ENCODE data around the gene SLC13A3.

The SLC13A3 gene

DNA sequence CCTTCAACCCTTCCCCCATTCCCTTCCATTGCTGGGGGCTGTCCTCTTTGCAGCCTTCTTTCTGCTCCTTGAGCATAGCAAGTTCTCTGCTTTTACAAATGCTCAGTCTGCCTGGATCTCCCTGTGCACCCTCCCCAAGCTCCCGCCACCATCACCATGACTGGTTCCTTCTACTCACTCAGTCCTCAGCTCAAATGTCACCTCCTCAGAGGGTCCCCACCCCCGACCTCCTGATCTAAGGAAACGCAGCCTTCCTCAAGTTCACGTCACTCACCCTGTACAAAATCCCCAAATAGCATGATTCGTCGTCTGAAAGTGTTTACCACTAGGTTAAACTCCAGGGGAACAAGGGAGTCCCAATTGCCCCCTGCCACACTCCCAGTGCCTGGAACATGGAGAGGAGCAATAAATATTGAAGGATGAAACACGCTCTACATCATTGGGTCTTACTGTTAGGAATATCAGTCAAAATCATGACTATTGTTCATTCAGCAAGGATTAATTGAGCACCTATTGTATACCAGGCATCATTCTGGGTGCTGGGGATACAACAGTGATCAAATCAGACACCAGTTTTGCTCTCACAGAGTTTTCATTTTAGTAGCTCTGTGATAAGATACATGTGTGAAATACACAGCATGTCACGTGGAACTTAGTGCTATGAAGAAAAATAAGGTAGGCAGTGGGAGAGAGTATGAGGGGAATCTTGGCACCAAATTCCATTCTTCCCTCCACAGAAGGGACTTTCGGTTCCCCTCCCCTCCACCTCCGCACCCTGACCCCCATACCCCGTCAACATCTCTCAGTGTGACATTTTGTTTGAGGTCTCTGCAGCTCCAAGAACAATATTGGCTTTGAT, 22.4 kb upstream of the SLC13A3 start:
- H3K4me3 ChIP-seq (replicated peaks; ENCODE audit: low read depth, low read length), result no peak overlapping the region
- TF ChIP-seq, protein P1, sequence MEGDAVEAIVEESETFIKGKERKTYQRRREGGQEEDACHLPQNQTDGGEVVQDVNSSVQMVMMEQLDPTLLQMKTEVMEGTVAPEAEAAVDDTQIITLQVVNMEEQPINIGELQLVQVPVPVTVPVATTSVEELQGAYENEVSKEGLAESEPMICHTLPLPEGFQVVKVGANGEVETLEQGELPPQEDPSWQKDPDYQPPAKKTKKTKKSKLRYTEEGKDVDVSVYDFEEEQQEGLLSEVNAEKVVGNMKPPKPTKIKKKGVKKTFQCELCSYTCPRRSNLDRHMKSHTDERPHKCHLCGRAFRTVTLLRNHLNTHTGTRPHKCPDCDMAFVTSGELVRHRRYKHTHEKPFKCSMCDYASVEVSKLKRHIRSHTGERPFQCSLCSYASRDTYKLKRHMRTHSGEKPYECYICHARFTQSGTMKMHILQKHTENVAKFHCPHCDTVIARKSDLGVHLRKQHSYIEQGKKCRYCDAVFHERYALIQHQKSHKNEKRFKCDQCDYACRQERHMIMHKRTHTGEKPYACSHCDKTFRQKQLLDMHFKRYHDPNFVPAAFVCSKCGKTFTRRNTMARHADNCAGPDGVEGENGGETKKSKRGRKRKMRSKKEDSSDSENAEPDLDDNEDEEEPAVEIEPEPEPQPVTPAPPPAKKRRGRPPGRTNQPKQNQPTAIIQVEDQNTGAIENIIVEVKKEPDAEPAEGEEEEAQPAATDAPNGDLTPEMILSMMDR (IDR thresholded peaks at IDR 0.05; ENCODE audit: low read depth, low read length, missing control alignments), result no peak

DNA sequence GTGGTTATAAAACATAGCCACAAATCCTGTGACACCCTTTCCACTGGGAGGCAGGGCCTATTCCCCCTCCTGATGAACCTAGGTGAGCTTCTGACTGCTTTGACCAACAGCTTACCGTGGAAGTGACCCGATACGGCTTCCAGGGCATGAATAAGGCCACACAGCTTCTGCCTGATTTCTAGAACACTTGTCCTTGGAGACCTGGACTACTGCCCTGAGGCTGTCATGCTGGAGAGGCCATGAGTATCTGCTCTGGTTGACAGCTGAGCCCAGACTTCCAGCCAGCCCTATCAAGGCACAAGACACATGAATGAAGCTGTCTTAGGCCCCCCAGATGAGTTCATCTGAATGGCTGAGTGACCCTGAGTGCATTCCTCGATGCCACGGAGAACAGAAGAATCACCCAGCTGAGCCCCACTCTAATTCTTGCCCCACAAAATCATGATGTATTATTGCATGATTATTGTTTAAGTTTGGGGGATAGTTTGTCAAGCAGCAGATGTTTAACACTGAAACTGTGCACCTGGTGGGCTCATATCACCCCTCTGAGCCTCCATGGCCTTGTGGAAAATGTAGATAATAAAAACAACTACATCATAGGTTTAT, 21.4 kb upstream of the SLC13A3 start:
- H3K4me3 ChIP-seq (replicated peaks; ENCODE audit: low read depth, low read length), result no peak overlapping the region
- TF ChIP-seq, protein P1 (IDR thresholded peaks at IDR 0.05; ENCODE audit: low read depth, low read length, missing control alignments), result no peak
- no peak for DNase-seq (ENCODE audit: extremely low read depth, low read depth)

More for the DNA sequence above, 22.4 kb upstream of the SLC13A3 start:
- DNase-seq (ENCODE audit: extremely low read depth, low read depth), result no peak

DNA sequence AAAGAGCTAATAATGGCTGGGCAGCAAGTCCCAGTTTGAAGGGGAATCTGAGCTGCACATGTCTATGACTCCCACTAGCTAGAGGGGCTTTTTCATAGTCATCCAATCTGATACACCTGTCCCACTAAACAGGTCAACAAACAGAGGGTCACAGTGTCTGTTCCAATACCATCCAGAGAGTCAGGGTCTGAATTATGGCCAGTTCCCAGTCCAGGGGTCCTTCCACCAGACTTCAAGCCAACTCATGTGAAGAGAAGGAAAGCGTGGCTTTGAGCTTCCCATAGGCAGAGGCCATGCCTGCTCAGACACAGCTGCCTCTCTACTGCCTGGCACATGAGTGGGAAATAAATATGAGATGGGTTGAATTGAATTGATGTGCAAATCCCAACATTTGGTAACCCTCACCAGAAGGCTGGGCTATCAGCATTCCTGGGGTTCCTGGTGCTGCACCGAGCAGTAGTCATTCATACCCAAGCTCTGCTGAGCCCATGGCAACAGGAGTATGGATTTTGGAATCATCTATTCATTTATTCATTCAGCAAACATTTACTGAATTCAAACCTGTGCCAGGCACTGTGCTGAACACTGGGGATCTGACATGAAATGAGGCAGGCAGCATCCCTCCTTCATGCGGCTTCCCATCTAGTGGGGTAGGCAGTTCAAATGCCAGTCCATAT, 20.7 kb upstream of the SLC13A3 start:
- H3K4me3 ChIP-seq (replicated peaks; ENCODE audit: low read depth, low read length), result no peak overlapping the region
- TF ChIP-seq, protein P1 (IDR thresholded peaks at IDR 0.05; ENCODE audit: low read depth, low read length, missing control alignments), result no peak
- DNase-seq (ENCODE audit: extremely low read depth, low read depth), result no peak

DNA sequence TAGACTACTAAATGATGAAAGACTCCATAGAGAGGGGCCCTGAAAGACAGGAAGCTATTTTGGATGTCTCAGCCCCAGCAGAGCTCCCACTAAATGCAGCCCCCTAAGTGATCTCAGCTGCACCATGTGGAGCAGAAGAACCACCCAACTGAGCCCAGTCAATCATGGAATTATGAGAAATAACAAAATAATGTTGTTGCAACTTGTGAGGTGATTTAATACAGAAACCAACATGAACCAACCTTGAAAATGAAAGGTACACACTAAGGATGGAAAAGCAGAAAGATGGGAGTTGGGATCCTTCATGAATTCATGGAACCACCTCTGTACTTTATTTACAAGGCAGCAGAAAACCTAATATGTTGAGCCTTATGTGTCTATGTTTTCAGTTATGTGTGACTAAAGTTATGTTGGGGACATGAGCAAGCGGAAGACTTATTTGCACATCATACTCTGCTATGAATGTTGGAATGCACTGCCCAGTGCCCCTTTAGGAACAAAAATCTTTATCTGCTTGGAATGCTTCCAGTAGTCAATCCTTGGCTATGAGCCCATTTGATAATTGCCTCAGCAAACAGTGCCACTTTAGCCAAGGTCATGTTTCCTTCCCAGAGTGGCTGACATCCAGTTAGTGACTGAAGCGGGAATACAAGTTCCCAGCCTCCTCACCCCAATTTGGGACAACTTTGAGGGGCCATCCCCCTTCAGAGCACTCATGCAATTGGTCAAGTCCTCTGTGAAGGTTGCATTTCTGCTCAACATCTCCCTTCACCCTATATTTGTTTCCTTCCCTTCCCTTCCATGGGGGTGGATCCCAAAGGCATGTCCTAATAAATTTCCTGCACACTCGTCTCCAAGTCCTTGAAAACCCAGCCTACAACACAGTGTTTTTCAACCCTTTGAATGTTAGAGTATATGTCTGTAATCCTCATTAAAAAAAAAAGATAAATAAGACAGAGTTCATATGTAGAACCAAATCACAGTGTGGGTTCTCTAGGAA, 19.6 kb upstream of the SLC13A3 start:
- H3K4me3 ChIP-seq (replicated peaks; ENCODE audit: low read depth, low read length), result no peak overlapping the region
- DNase-seq (ENCODE audit: extremely low read depth, low read depth), result no peak
- TF ChIP-seq, protein P1 (IDR thresholded peaks at IDR 0.05; ENCODE audit: low read depth, low read length, missing control alignments), result no peak

DNA sequence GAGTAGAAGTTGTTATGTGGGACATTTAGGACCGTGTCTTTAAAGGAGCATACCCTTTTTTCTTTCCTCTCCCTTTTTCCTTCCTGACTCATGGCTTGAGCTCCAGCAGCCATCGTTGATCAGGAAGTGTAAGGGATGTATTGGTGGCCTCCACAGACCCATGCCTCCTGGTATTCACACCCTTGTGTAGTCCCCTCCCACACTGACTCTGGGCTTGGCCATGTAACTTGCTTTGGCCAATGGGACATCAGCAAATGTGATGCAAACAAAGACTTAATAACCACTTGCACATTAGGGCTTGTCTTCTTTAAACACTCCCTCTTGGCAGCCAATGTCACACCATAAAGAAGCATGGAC, 18.9 kb upstream of the SLC13A3 start:
- TF ChIP-seq, protein P1 (IDR thresholded peaks at IDR 0.05; ENCODE audit: low read depth, low read length, missing control alignments), result no peak
- H3K4me3 ChIP-seq (replicated peaks; ENCODE audit: low read depth, low read length), result no peak overlapping the region
- DNase-seq (ENCODE audit: extremely low read depth, low read depth), result no peak
